Upper lobe of left lung (tissue), 6 donors: Measurements from ENCODE around the gene LIMK2. TPM values are rescaled to one million over a fixed set of nuclear protein-coding genes. Genes with fewer than 3 reads are reported as not detected.
"Not testable (repeated sequence)": the region's sequence is repeated elsewhere in the genome, so short reads cannot be mapped to it uniquely, and the experiment has no call there.

Experiments
- ATAC-seq, 2 donors: fragments of 200-7000 bp; cut with Tn5 transposase; one replicate each; pipeline ENCODE4 v1.9.1; 2022; ENCODE audit warnings: mild to moderate bottlenecking in 2 of 2, moderate library complexity in 2 of 2; ENCODE audit not compliant: low FRiP score in 2 of 2
- DNase-seq, 2 donors: peaks; one replicate each; pipeline ENCODE4 v3.0.0-alpha.2; 2019 to 2020
- H3K27ac ChIP-seq, 4 donors: fragments of 200-600 bp; sonication (generic); one replicate each; pipeline ENCODE4 v1.5.1; 2016 to 2019
- H3K27me3 ChIP-seq, 4 donors: fragments of 200-600 bp; sonication (generic); one replicate each; pipeline ENCODE4 v1.5.1; 2017 to 2019
- H3K36me3 ChIP-seq, 4 donors: fragments of 200-600 bp; sonication (generic); one replicate each; pipeline ENCODE4 v1.5.1; 2016 to 2019
- H3K4me1 ChIP-seq, 4 donors: fragments of 200-600 bp; sonication (generic); one replicate each; pipeline ENCODE4 v1.5.1; 2018 to 2019
- H3K4me3 ChIP-seq, 4 donors: fragments of 200-600 bp; sonication (generic); one replicate each; pipeline ENCODE4 v1.5.1; 2017 to 2019; ENCODE audit warnings: mild to moderate bottlenecking in 2 of 4, moderate library complexity in 1 of 4
- H3K9me3 ChIP-seq, 4 donors: fragments of 200-600 bp; sonication (generic); one replicate each; pipeline ENCODE4 v1.5.1; 2018 to 2019
- EP300 ChIP-seq, 4 donors: sonication (generic); formaldehyde crosslinking; IDR thresholded peaks; one replicate each; pipeline ENCODE4 v1.5.1; 2017; ENCODE audit warnings: antibody characterized with exemption in 4 of 4, control low read depth in 2 of 4
- POLR2A ChIP-seq, 4 donors: fragments of 450-650 bp; IDR thresholded peaks; one replicate each; pipeline ENCODE4 v1.5.1; 2016 to 2017; ENCODE audit warnings: antibody characterized with exemption in 4 of 4, mild to moderate bottlenecking in 2 of 4
- POLR2AphosphoS5 ChIP-seq, 2 donors: sonication (generic); formaldehyde crosslinking; IDR thresholded peaks; one replicate each; pipeline ENCODE4 v1.5.1; 2017; ENCODE audit warnings: antibody characterized with exemption in 2 of 2
- WGBS, 2 donors: methylation state at CpG; one replicate each; pipeline ENCODE4 v1.1.5; 2017 to 2018; 5-methylcytosine and 5-hydroxymethylcytosine counted together
- total RNA-seq, 6 donors: library from RNA; depleted of rRNA in 4 of 6; stranded (reverse); fragments of >200 nt in 4 of 6; gene quantifications; one replicate each; pipeline versions ENCODE4 v1.1.0 to v1.2.1, GENCODE V29; 2016 to 2021
- TF ChIP-seq, protein P1 (sequence below), 6 experiments: fragments of 450-650 bp in 4 of 6; fragments of 200-600 bp in 2 of 6; sonication (generic) in 2 of 6; IDR thresholded peaks; one replicate each; pipeline ENCODE4 v1.5.1; 2016 to 2019; ENCODE audit warnings: antibody characterized with exemption in 6 of 6
- donor health status: DM: no; HTN: no; CAD: no; lungs with moderate emphysema.
- donor health status: DM: no; HTN: yes; CAD: no; lungs with severe emphysema.

Gene LIMK2
- total RNA-seq, 6 donors from 2014 or later: 44.5 to 141 (median 75.8) TPM

DNA sequence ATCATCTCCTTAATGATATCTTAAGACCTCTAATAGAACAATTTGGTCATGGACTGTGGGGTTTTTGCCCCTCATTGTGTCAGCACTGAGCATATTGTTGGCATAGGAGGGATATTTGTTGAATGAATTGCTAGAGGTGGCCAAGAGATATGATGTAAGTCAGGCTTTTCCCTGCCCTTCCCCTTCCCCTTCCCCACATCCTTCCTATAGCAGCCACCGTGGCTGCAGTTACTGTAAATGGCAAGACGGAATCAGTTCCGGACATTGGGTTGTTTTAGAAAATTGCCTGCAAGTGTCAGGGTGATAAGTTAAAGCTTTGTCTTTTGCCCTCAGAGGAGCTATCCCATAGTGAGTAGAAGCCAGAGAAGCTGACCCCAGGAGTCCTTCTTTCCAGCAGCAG, 23.0 kb downstream of the LIMK2 start:
- DNase-seq: peak in 1 of 2 donors; percentile 44
- WGBS, 2 donors: 36 to 66% methylated on average over 3 of the region's 3 CpGs
- Histone ChIP-seq H3K4me1 (peaks cover 50 to 68% (median 60%) of the 10 kb centered on the region in 4 donors), H3K27me3 (no peaks in the 10 kb centered on the region), H3K4me3 (no peak overlapping the region), H3K36me3 (no peaks in the 10 kb centered on the region), H3K9me3 (no peaks in the 10 kb centered on the region), H3K27ac (peak overlapping the region; percentile 49 to 92 (median 70))
- no peak for ATAC-seq
- TF ChIP-seq, protein P1, sequence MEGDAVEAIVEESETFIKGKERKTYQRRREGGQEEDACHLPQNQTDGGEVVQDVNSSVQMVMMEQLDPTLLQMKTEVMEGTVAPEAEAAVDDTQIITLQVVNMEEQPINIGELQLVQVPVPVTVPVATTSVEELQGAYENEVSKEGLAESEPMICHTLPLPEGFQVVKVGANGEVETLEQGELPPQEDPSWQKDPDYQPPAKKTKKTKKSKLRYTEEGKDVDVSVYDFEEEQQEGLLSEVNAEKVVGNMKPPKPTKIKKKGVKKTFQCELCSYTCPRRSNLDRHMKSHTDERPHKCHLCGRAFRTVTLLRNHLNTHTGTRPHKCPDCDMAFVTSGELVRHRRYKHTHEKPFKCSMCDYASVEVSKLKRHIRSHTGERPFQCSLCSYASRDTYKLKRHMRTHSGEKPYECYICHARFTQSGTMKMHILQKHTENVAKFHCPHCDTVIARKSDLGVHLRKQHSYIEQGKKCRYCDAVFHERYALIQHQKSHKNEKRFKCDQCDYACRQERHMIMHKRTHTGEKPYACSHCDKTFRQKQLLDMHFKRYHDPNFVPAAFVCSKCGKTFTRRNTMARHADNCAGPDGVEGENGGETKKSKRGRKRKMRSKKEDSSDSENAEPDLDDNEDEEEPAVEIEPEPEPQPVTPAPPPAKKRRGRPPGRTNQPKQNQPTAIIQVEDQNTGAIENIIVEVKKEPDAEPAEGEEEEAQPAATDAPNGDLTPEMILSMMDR (IDR thresholded peaks at IDR 0.05): no peak
- TF ChIP-seq POLR2AphosphoS5 (IDR thresholded peaks at IDR 0.05) (peak; percentile 39 to 78), POLR2A (IDR thresholded peaks at IDR 0.05) (no peak), EP300 (IDR thresholded peaks at IDR 0.05) (peak in 1 of 4 donors; percentile 30)

DNA sequence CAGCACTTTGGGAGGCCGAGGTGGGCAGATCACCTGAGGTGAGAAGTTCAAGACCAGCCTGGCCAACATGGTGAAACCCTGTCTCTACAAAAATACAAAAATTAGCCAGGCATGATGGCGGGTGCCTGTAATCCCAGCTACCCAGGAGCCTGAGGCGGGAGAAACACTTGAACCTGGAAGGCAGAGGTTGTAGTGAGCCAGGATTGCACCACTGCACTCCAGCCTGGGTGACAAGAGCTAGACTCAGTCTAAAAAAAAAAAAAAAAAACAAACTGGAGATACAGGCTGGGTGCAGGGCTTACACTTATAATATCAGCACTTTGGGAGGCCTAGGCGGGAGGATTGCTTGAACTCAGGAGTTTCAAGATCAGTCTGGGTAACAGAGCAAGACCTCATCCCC, 23.9 kb downstream of the LIMK2 start:
- peak overlapping the region in 3 of 4 donors; percentile 21 to 89 (median 52) for H3K27ac ChIP-seq
- not testable (repeated sequence) for H3K36me3 ChIP-seq, H3K27me3 ChIP-seq, H3K9me3 ChIP-seq, ATAC-seq, H3K4me3 ChIP-seq
- DNase-seq: peak in 1 of 2 donors; percentile 69
- 77 to 79% methylated on average over 4 of the region's 4 CpGs for WGBS, 2 donors
- H3K4me1 ChIP-seq: peaks cover 40 to 59% (median 52%) of the 10 kb centered on the region in 4 donors

DNA sequence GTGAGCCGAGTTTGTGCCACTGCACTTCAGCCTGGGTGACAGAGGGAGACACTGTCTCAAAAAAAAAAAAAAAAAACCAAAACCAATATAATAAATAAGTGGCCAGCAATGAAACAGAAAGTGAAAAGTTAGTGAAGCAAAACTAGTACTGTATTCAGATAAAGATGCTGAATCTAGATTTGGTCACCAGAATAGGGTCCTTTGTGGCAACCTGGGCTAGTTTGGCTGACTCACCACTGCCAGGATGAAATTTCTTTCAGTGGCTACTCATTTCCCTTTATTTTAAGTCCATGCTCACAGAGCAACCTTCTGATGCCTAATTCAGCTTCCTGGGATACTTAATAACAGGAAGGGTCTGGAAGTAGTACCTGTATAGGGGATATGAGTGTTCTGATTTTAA, 26.0 kb downstream of the LIMK2 start:
- 97 to 100% methylated on average over 1 of the region's 1 CpG for WGBS, 2 donors

DNA sequence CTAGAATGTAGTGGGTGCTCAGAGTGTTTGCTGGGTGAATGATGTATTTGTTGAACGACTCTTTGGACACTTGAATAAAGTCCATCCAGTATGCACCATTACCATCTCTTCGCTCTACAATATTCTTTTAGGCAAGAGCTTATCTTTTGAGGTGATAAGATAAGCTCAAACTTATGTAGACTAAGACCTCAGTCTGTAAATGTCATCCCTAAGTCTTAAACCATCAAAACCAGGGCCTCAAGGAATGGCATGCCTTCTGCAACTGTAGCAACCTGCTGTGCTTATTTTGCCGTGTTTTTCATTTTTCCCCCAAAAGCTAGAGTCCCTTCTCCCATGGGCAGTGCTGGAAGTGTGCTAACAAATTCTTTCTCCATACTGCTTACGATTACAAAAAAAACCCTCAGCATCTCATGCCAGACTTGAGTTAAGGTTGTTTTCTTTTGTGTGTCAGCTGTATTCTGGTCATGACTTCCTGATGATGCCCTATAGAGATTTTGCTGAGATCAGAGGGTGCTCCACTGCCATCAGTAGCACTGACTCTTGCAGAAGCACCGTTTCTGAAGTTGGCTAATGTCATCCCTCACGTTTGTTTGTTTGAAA, 27.8 kb downstream of the LIMK2 start:
- TF ChIP-seq EP300 (IDR thresholded peaks at IDR 0.05) (no peak), POLR2AphosphoS5 (IDR thresholded peaks at IDR 0.05) (no peak), POLR2A (IDR thresholded peaks at IDR 0.05) (no peak)
- TF ChIP-seq, protein P1 (IDR thresholded peaks at IDR 0.05): no peak
- Histone ChIP-seq H3K36me3 (peaks cover 0 to 3% (median 0%) of the 10 kb centered on the region in 4 donors), H3K27ac (no peak overlapping the region), H3K27me3 (no peaks in the 10 kb centered on the region), H3K4me3 (no peak overlapping the region), H3K4me1 (peaks cover 6 to 33% (median 27%) of the 10 kb centered on the region in 4 donors), H3K9me3 (no peaks in the 10 kb centered on the region)
- DNase-seq: no peak
- ATAC-seq: no peak
- WGBS, 2 donors: 54 to 66% methylated on average over 6 of the region's 6 CpGs

More for the DNA sequence above, 26.0 kb downstream of the LIMK2 start:
- Histone ChIP-seq H3K4me1 (peaks cover 21 to 45% (median 35%) of the 10 kb centered on the region in 4 donors), H3K27me3 (no peaks in the 10 kb centered on the region), H3K27ac (no peak overlapping the region), H3K4me3 (no peak overlapping the region), H3K36me3 (peaks cover 0 to 3% (median 0%) of the 10 kb centered on the region in 4 donors), H3K9me3 (no peaks in the 10 kb centered on the region)
- ATAC-seq (no peak), DNase-seq (no peak)
- TF ChIP-seq EP300 (IDR thresholded peaks at IDR 0.05) (no peak), POLR2A (IDR thresholded peaks at IDR 0.05) (no peak), POLR2AphosphoS5 (IDR thresholded peaks at IDR 0.05) (no peak)

DNA sequence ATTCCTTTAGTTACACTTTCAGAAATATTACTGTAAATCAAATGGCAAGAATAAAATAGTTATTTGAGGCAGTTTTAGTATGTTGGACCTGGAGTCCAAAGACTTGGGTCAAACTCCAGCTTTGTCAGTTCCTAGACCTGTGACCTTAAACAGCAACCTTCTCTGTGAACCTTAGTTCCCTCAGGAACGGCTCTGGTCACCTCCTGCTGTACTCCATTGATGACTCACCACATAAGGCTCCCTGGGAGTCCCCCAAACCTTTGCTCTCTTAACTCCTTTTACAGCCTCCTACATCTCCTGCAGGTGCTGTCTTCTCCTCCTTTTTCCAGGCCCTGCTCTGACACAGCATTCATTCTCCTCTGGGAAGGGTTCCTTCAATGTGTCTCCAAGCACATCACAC, 29.1 kb downstream of the LIMK2 start:
- H3K9me3 ChIP-seq: no peaks in the 10 kb centered on the region
- H3K4me1 ChIP-seq: peaks cover 0 to 23% (median 14%) of the 10 kb centered on the region in 4 donors
- no peak for DNase-seq
- no peak overlapping the region for H3K27ac ChIP-seq
- 42 to 64% methylated on average over 1 of the region's 1 CpG for WGBS, 2 donors
- no peak for ATAC-seq
- H3K4me3 ChIP-seq: no peak overlapping the region
- peaks cover 0 to 3% (median 0%) of the 10 kb centered on the region in 4 donors for H3K36me3 ChIP-seq
- H3K27me3 ChIP-seq: no peaks in the 10 kb centered on the region
- no peak for TF ChIP-seq EP300 (IDR thresholded peaks at IDR 0.05)
- TF ChIP-seq, protein P1 (IDR thresholded peaks at IDR 0.05): no peak
- no peak for TF ChIP-seq POLR2A (IDR thresholded peaks at IDR 0.05)
- TF ChIP-seq POLR2AphosphoS5 (IDR thresholded peaks at IDR 0.05): no peak

DNA sequence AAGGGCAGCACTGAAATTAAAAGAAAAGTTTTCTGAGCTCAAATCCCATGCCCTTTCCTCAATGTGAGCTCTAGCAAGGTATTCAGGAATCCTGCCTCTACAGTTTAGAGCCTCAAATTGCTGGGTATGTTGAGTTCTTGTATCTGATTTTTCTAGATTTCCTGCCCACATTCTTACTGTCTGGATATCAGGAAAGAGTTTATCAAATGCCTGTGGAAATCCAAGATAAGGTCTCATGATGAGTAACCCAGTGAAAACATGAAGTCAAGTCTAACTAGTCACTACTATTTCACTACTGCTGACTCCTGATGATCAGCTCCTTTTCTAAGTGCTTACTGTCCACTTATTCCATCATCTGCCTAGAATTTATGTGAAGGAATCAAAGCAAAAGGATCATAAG, 29.8 kb downstream of the LIMK2 start:
- H3K9me3 ChIP-seq: no peaks in the 10 kb centered on the region
- TF ChIP-seq POLR2A (IDR thresholded peaks at IDR 0.05): no peak
- TF ChIP-seq, protein P1 (IDR thresholded peaks at IDR 0.05): no peak
- TF ChIP-seq EP300 (IDR thresholded peaks at IDR 0.05): no peak
- no peak for TF ChIP-seq POLR2AphosphoS5 (IDR thresholded peaks at IDR 0.05)

More for the DNA sequence above, 29.8 kb downstream of the LIMK2 start:
- ATAC-seq (no peak), DNase-seq (no peak)
- H3K36me3 ChIP-seq: peaks cover 0 to 3% (median 0%) of the 10 kb centered on the region in 4 donors
- no peak overlapping the region for H3K27ac ChIP-seq
- peaks cover under 1 to 23% (median 9%) of the 10 kb centered on the region in 4 donors for H3K4me1 ChIP-seq
- no peaks in the 10 kb centered on the region for H3K27me3 ChIP-seq
- H3K4me3 ChIP-seq: no peak overlapping the region
